Right forelimb (tissue), 1 donor: ENCODE measurements around the gene SPARC.

Source experiments
- DNase-seq: peaks from one replicate; pipeline ENCODE4 v3.0.0-alpha.2; 2018

SPARC gene

GRCh38 chr5:151677776-151678545 lies 8.8 kb downstream of the SPARC start:
- no peak for DNase-seq

GRCh38 chr5:151676719-151677118 lies 10.0 kb downstream of the SPARC start:
- no peak for DNase-seq

DNA sequence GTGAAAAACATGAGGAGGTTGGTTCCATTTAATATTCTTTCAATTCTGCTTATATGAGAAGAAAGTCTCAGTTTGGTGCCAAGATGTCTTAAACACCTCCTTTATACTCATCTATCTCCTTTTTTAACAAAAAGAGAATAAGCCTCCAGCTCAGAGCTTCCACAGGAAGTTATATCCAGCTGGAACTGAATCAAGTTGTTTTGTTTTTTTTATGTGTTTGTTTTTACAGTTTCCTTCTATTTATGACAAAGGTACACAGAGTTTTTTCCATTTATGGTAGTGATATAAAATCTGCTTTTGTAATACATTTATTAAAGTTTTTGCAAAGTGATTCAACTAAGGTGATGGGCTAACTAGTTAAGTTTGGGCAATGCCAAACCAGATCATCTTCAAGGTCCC lies 10.4 kb downstream of the SPARC start:
- DNase-seq, result no peak

DNA sequence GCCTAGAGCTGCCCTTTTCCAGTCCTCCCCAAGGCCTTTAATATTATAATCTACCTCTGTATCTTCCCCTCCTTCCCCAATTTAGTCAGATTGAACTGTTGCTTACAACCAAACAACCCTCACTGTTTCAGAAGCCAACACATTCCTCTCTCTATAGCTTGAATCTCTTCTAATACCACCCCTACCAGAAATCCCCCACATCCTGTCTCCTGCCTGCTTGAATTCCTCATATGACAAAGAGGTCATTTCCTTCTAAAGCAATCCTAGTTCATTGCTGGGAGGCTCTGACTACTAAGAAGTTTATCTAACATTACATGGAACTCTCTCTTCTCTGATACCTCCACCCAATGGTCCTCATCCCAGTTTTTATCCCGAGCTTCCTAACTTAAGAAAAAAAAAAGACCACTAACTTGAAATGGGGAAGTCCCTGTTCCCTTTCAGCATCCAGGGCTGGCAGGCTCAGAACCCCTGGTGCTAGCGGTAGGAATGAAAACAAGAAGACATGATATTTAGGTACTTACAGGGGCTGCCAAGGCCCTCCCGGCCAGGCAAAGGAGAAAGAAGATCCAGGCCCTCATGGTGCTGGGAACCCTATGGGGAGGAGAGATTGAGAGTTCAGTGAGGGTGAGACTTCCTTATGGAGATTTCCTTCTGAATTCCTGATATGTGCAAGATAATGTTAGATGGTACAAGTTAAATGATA lies 11.0 kb downstream of the SPARC start:
- no peak for DNase-seq

- no peak for DNase-seq
Observed at GRCh38 chr5:151674626-151675610, 11.8 kb downstream of the SPARC start.

- no peak for DNase-seq
Observed at GRCh38 chr5:151673421-151673820, 13.3 kb downstream of the SPARC start.

- DNase-seq, result no peak
Observed at GRCh38 chr5:151672516-151672915, 14.2 kb downstream of the SPARC start.

GRCh38 chr5:151671950-151672349 lies 14.8 kb downstream of the SPARC start:
- DNase-seq, result no peak

GRCh38 chr5:151670953-151671636 lies 15.6 kb downstream of the SPARC start:
- DNase-seq, result no peak

DNA sequence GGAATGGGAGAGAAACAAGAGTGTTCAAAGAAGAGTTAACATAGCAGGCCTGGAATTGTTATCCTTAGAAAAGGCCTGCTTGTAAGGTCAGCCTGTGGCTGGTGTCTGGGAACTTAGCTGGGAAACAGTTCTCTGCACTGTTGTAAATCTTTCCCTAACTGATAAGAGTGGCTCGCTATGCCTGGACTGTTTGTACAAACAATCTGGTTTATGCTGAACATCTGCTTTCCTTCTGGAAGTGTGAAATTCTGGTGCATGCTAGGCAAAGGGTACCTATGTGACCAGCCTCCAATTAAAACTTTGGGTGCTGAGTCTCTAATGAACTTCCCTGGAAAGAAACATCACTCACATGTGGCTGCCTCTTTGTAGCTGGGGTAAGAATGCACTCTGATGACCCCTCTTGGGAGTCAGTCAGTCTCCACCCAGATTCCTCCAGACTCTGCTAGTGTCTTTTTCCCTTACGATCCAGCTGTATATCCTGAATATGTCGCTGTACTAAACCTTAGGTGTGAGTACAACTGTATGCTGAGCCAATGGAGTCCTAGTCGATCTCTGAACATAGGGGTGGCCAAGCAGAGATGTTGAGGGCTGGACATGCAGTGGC lies 16.5 kb downstream of the SPARC start:
- DNase-seq, result no peak

DNA sequence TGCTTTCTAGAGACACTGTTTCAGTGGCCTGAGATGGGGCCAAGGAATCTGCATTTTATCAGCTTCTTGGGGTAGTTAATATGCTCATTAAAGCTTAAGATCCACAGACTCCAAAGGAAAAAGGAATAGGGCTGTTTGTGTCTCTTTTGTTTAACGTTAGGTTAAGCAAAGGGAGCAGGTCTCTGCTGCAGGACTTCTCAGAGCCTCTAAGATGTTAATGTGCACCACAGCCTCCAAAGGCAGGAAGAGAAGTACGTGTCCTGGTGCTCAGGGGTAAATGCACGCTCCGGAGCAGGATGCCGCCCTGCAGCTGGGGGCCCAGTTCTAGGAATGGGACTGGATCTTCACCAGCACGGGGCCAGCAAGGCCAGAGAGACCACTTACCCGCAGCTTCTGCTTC lies 19.6 kb downstream of the SPARC start:
- no peak for DNase-seq

DNA sequence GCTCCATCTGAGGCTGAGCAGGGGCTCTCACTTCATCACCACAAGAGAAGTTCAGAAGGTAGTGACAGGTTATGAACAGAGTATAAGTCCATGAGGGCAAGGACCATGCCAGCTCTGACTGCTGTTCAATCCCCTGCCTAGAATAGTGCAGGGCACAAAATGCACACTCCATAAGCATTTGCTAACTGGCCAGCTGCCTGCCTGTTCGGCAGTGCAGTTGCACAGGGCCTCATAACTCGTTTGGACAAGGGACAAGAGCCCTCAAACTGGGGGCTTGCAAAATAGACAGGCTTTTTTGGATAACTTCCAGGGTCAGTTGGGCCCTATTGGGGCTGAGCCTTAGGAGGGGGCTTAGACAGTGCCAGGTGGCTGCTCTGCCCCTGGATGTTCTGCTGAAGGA lies 21.1 kb downstream of the SPARC start:
- no peak for DNase-seq

- DNase-seq, result no peak
Observed at GRCh38 chr5:151664694-151665585, 21.8 kb downstream of the SPARC start.

DNA sequence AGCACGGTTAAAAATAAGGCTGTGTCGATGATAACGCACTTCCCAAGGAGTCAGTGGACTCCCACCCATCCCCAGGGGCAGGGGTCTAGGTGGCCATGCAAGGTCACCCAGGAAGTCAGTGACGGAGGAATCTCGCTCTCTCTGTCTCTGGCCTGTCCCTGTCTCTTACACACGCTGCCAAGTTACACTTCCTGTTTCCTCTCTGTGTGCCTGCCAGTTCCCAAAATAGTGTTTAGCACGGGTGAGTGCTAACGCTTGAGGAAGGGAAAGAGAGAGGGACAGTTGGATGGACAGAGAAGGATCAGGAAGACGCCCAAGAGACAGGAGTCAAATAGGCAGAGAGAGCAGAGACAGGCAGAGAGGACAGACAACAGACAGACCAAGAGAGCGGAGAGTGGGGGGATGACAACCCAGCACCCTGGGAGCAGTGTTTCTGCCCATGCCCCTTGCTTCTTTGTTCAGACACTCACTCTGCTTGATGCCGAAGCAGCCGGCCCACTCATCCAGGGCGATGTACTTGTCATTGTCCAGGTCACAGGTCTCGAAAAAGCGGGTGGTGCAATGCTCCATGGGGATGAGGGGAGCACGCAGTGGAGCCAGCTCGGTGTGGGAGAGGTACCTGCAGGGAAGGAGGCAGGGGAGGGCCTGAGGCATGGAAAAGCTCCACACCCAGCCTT lies 23.0 kb downstream of the SPARC start:
- DNase-seq, result no peak

DNA sequence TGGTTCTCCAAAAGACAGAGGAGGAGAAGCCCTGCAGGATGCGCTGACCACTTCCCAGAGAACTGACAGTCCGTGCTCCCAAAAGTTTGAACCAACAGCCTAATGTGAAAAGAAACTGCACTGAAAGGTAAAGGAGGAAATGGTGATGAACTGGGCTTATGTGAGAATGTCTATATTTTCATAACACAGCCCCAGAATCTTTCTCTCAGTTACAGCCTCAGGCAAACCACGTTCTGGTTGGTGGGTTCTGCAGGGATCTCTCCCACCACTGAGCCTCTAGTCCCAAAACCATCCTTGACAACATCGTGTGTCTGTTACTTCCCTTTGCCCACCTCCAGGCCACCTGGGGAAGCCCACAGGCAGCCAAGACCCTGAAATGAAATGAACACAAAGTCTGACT lies 23.9 kb downstream of the SPARC start:
- no peak for DNase-seq

DNA sequence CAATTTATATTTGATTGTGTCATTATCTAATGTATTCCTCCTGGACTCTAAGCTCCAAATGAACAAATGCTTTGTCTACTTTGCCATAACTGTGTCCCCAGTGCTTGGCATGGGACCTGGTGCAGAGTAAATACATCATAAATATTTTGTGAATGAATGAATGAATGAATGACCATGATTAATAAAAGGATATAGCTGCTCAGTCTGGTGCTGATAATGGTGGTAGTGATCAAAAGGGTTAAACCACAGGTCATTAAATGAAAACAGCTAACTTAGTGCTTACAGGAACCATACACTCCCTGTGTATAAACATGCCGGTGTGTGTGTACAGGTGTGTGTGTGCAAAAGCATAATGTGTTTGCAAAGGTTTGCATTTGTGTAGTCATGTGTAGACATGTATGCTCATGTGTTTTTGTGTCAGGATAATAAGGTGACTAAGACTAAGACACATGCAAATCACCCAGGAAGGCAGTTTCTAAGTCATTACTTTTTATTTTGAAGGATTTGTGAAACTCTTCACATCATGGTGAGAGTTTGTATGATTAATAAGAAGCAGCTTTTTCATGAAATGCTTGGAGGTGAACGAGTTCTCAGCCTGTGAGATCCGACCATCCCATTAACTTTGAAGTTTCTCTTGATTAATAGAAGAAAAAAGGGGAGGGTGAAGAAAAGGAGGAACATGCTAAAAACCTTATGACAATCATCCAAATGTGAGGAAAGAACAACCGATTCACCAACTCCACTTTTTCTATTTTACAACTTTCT lies 24.6 kb downstream of the SPARC start:
- DNase-seq, result no peak

GRCh38 chr5:151660616-151661495 lies 25.9 kb downstream of the SPARC start:
- DNase-seq, result no peak

DNA sequence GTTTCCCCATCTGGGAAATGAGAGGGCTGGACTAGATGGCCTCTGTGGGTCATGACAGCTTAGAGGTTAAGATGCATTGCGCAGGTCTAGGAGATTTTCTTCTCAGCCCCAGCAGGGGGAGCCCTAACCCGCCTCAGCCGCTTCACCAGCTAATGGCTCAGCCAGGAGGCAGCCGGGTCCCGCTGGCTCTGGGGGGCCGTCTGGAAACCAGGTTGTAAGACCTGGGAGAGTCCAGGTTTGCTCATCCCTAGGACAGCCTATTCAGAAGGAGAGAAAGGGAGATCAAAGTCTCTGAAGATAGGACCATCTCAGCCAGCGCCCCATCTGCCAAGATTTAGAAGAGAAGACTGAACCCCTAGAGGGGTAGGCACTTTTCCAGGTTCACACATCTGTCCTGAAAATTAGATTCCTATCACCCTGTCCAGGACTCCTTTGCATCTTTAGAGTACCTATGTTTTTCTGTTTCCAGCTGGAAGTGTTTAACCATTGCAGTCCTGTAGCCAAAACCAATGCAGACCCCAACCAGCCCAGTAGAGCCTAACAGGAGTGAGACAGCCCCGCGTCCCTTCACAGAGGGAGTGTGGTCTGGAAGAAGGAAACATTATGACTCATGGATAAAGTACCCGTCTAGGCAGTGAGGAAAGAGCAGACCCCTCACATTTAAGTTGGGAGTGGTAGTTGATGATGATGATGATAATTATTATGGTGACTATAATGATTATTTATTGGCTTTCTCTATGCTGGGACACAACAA lies 27.5 kb downstream of the SPARC start:
- peak; percentile 94 for DNase-seq
